CD4-positive, alpha-beta T cell treated with Interleukin-17A for 4 hours (primary cell): ENCODE results near the gene UFC1.
"Not testable (repeated sequence)": the region's sequence is repeated elsewhere in the genome, so short reads cannot be mapped to it uniquely, and the experiment has no call there.

Source experiments
- DNase-seq: peaks from one replicate; pipeline ENCODE4 v3.0.0-alpha.2; 2020; ENCODE audit warnings: mixed read lengths

UFC1 gene

DNA sequence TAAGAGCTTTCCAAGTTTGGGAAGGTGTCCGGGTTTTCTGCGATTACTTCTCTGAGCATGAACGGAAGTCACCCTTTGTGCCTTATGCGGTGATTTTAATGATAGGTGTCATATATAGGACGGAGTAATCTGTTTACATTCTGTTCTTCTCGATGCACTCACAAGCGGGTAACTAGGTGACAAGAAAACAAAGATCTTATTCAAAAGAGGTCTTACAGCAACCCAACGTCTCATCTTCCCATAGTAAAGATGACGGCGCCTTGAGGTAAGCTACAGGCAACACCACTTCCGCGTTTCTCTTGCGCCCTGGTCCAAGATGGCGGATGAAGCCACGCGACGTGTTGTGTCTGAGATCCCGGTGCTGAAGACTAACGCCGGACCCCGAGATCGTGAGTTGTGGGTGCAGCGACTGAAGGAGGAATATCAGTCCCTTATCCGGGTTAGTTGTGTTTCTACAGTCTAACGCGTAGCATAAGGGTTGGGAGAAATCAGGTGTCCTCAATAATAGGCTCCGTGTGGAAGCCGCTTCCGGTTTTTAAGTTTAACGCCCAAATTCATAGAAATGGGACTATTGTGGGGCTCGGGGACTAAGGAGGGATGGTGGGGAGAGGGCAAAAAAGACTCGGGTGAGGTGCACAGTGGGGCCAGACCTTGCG lies at the start of gene UFC1:
TSS of gene UFC1 (plus strand) at position 297 of the 656 bp plus-strand sequence. CDS start at position 317, 20 bp downstream.
- peak; percentile 80 for DNase-seq

GRCh38 chr1:161106431-161106830 lies 47.3 kb upstream of the UFC1 start:
- no peak for DNase-seq

DNA sequence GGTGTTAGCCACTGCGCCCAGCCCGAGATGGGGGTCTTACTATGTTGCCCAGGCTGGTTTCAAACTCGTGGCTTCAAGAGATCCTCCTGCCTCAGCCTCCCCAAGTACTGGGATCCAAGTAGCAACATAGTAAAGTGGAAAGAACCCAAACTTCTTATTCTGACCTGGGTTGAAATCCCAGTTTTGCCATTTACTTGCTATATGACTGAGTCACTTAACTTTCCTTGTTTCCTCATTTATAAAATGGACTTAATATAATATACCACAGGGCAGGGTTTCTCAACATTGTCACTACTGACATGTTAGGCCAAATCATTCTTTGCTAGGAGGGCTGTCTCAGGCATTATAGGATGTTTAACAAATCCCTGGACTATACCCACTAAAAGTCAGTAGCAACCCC lies 42.7 kb upstream of the UFC1 start:
- no peak for DNase-seq

GRCh38 chr1:161111527-161111926 lies 42.3 kb upstream of the UFC1 start:
- DNase-seq = no peak

DNA sequence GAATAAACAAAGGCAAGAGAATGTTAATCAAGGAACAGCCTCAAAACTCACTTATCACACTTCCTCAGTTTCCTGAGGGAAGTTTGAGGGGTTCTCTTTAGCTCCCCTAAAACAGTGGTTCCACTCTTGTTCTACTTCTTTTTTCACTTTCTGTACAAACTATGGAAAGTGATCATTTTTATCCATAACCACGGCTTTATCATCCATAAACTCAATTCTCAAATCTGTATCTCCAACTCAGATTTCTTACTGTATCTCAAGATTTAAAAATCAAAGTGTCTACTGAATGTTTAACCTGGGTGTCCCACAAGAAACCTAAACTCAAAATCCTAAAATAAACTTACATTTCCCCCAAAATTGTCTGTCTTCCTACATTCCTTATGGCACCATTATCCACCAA lies 39.9 kb upstream of the UFC1 start:
- no peak for DNase-seq

DNA sequence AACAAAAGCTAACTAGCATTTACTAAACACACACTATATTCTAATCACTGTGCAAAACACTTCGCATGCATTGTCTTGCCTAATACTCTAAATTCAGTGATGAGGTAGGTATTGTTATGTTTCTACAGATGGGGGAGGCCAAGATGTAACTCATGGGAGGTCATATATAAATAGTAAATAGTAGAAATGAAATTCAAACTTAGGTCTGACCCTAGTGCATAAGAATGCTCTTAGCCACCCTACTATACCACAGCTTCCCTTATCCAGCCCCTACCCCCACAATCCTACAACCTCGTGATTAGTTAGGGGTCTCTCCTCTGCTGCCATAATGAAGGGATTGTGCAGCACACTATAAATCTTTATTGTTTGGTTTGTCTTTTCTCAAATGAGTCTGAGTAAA lies 39.2 kb upstream of the UFC1 start:
- no peak for DNase-seq

DNA sequence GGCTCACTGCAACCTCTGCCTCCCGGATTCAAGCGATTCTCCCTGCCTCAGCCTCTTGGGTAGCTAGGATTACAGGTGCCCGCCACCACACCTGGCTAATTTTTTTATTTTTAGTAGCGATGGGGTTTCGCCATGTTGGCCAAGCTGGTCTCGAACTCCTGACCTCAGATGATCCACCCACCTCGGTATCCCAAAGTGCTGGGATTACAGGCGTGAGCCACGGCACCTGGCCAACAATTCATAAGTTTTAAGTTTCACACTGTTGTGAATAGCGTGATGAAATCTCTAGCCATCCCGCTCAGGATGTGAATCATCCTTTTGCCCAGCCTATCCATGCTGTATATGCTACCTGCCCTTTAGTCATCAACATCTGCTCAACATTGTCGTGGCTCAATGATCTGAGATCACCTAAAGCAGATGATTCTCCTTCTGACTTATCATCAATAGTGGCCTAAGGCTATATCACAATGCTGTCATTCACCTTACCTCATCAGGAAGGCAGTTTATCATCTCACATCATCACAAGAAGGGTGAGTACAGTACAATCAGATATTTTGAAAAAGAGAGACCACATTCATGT lies 38.6 kb upstream of the UFC1 start:
- peak; percentile 26 for DNase-seq

DNA sequence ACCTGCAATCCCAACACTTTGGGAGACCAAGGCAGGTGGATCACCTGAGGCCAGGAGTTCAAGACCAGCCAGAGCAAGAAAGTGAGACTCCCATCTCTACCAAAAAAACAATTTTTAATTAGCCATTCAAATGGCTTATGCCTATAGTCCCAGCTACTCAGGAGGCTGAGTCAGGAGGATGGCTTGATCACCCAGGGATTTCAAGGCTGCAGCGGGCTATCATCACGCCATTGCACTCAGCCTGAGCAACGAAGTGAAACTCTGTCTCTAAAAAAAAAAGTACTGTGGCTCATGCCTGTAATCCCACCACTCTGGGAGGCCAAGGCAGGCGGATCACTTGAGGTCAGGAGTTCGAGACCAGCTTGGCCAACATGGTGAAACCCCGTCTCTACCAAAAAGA lies 37.8 kb upstream of the UFC1 start:
- not testable (repeated sequence) for DNase-seq

- peak; percentile 86 for DNase-seq
These were observed 35.8 kb upstream of the UFC1 start, which contains the start of the genes NIT1 and PFDN2 for GRCh38 chr1:161117759-161118581. NIT1 (plus strand) TSS chr1:161118105; CDS start chr1:161118177, 72 bp downstream. PFDN2 (minus strand) TSS chr1:161118037; CDS start chr1:161118026, 11 bp downstream.

DNA sequence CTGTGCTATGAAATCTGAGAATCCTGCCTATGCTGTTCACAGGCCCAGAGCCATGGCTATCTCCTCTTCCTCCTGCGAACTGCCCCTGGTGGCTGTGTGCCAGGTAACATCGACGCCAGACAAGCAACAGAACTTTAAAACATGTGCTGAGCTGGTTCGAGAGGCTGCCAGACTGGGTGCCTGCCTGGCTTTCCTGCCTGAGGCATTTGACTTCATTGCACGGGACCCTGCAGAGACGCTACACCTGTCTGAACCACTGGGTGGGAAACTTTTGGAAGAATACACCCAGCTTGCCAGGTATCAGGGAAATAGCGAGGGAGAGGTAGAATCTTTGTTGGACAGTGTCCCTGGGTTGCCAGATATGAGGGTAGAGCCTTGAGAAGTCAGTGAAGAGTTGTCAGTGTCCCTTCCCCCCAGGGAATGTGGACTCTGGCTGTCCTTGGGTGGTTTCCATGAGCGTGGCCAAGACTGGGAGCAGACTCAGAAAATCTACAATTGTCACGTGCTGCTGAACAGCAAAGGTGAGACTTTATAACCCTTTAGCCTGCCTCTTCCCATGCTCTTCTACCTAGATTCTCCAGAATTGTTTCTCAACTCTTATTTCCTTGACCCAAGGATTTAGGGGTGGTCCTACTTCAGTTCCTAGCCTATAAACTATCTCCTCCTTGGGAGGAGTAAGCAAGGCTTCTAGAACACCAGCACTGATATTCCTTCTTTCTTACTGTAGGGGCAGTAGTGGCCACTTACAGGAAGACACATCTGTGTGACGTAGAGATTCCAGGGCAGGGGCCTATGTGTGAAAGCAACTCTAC lies 34.5 kb upstream of the UFC1 start:
- peak; percentile 58 for DNase-seq

GRCh38 chr1:161121042-161121650 lies 32.6 kb upstream of the UFC1 start:
- DNase-seq = no peak

DNA sequence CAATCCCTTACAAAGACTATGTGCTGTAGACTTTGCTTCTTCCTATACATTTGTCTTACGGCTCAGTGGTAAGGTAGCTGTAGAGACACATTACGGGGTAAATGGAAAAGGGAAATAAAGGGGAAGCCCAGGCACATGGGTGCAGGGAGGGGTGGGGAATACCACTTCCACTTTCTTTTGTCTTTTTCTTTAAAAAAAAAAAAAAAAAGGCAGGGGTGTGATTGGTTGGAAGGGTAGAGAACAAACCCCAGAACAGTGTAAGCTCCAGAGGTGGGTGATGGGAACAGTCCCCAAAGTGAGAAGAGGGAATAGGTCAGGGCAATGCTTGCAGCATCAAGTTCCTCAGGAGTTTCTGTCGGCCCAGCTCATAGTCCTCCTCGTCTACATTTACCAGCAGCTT lies 31.9 kb upstream of the UFC1 start:
- no peak for DNase-seq

DNA sequence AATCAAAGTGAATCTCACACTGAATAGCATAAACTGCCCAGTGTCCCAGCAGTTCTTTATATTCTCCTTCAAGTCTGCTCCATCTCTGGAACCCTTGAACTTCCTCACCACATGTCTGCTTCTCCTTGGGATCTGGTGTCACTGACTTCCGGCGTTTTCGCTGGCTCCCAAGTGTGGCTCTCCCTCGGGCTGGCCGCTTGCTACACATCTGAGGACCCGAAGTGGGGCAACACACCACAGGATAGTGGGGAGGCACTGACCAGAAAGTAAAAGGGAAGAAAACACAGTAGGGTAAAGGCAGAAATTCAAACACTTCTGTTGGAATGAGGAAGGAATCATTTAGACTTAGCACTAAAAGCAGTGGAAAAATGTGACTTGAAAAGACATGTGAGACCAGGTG lies 30.8 kb upstream of the UFC1 start:
- no peak for DNase-seq

GRCh38 chr1:161127649-161128048 lies 26.1 kb upstream of the UFC1 start:
- DNase-seq = no peak

DNA sequence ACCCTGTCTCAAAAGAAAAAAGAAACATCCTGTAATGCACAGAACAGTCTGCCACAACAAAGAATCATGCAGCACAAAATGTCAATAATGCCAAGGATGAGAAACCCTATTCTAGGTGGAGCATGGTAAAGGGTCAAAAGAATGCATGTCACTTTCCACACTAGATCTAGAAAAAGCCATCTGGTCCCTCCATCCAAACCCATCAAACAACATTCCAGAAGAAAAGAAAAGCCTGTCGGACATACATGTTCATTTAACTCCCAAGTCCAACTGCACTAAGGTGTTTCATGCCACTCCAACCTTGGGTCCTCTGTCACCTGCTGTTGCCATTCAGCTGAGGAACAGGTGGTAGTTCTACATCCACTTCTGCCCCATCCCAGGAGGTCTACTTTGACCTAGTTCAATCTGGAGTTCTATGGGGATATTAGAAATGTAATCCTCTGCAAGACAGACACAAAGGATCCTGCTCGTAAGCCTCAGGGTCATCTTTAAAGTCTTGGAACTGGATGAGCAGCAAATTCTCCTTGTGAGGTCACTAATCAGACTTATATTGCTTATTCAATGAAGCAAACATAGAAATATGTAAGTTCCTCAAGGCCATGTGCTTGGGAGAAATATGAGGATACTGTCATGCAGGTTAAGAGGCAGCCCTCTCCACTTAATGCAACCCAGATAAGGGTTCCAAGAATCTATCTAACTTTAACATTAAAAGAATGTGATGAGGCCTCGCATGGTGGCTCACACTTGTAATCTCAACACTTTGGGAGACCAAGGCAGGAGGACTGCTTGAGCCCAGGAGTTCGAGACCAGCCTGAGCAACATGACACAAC lies 25.0 kb upstream of the UFC1 start:
- no peak for DNase-seq

DNA sequence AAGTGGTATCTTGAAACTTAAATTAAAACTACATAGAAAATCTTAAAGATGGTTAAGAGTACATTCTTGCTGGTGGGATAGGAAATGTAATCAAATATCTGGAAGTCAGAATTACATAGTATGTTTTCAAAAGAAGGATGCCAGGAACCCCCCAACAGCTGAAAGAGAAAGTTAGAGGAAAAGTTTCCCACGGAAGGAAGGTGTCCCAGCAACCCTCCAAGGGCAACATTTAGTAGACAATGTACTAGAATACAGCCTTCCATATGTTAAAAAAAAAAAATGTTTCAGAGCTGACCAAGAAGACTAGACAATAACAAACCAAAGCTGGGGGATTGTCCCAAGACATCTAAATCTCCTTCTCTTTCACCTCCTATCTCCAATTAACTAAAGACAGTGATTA lies 23.5 kb upstream of the UFC1 start:
- no peak for DNase-seq

DNA sequence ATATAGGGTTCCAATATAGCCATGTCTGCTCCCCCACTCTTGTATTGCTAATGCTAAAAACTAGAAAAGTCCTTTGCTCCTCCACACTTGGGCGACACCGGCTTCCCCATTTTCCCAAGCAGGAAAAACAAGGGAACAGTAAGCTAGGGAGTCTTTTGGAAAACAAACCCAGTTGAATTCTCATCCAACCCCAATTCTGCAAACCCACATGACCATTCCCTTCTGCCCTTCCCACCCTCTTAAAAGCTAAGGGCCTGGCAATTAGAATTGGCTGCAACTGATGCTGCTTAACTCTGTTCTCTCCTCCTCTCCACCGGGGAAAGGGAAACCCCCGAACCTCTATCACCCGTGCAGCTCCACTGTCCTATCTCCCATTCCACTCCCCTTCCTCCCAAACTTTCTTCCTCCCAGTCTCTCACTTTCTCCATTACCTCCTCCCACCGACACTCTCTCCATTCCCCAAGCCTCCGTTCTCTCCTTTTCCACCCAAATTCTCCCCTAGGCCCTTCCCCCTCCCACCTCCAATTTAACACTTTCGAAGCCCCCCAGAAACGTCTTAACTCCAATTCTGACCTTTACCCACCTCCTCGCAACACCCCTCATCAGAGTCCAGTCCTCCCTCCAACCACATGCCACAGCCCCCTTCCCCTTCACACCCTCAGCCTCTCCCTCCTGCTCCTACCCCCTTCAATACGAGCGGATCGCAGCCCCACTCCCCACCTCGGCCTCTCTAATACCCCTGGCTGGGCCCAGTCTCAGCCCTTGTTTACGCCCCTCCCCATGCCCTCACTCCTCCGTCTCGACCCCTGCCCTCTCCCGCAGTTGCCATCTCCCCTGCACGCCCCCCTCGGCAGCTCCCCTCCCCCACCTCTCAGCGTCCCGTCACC lies 22.0 kb upstream of the UFC1 start:
- DNase-seq = no peak

GRCh38 chr1:161132410-161133219 lies 21.2 kb upstream of the UFC1 start, which contains the start of gene DEDD:
DEDD (minus strand) TSS chr1:161132667; CDS start chr1:161124462, 8,205 bp downstream.
- peak; percentile 90 for DNase-seq

DNA sequence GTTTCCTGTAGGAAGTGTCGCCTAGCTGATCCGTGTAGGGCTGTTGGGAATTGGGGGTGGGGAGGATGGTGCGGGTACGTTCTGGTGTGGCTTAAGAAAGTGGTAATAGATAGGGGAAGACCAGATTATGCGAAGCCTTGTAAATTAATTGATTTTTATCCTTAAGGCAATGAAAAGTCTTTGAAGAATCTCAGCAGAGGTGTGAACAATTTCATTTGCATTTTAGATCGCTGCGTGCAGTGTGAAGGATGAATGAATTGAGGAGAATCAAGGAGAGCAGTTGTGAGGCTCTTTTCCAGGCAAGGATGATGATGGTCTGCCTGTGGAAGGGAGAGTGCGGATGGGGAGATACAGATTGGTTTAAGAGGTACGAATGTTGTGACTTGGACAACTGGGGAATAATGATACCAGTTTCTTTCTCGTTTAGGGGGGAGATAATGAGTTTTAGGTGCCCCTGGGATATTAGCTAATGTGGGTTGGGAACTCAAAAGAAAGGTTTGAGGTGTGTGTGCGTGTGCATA lies 20.5 kb upstream of the UFC1 start:
- no peak for DNase-seq
